ENCODE results near the gene DAAM1. TPM values are rescaled to one million over a fixed set of nuclear protein-coding genes. Genes with fewer than 3 reads are reported as not detected.
A peak's percentile ranks its signal among the peaks of the same experiment; 100 is the strongest.

DAAM1 gene
- 16.0 TPM for polyA plus RNA-seq (2013)

GRCh38 chr14:59188461-59189090, at the start of gene DAAM1:
Gene DAAM1 (plus strand): TSS chr14:59188667. CDS start chr14:59263478, 74,811 bp downstream.
- peak; percentile 98 to 99 (median 99) for DNase-seq
- no peaks in the 10 kb centered on the region for H3K36me3 ChIP-seq (ENCODE audit: control insufficient read depth in 4 of 4, insufficient read depth in 4 of 4, low read length in 3 of 4)
- peaks cover 16 to 27% (median 21%) of the 10 kb centered on the region in 4 experiments for H3K4me1 ChIP-seq (ENCODE audit: control extremely low read depth in 1 of 4, control insufficient read depth in 4 of 4, insufficient read depth in 4 of 4, low read length in 3 of 4)
- peaks cover 2 to 10% (median 4%) of the 10 kb centered on the region in 5 experiments for H3K27me3 ChIP-seq (replicated peaks in 2 of 5; ENCODE audit: control insufficient read depth in 4 of 5, insufficient read depth in 5 of 5, low read length in 4 of 5)
- ChIA-PET POLR2A (interaction anchor here (0.6 to 0.8 kb wide), 2 partner anchors 54 to 358 kb away, joined by 3 to 4 read pairs; no protein-coding TSS in a partner anchor), CTCF (interaction anchor here (1.0 to 2.3 kb wide), 6 partner anchors 12 to 233 kb away, joined by 3 to 7 read pairs (median 4); no protein-coding TSS in a partner anchor)
- peak within 1 kb of the TSS; percentile 87 to 92 for H3K27ac ChIP-seq (ENCODE audit: insufficient read depth in 1 of 2, low read depth in 1 of 2, low read length in 2 of 2, poor library complexity in 1 of 2, severe bottlenecking in 2 of 2)
- WGBS (ENCODE audit: insufficient coverage): 0% methylated on average over 38 of the region's 44 CpGs
- no peaks in the 10 kb centered on the region for H3K9me3 ChIP-seq (ENCODE audit: control extremely low read depth in 1 of 5, control insufficient read depth in 4 of 5, insufficient read depth in 2 of 5, low read depth in 1 of 5, low read length in 4 of 5)
- peak within 1 kb of the TSS; percentile 73 to 95 (median 91) for H3K4me3 ChIP-seq (ENCODE audit: control insufficient read depth in 1 of 7, extremely low read depth in 1 of 7, insufficient read depth in 4 of 7, low read depth in 2 of 7, low read length in 6 of 7)

DNA sequence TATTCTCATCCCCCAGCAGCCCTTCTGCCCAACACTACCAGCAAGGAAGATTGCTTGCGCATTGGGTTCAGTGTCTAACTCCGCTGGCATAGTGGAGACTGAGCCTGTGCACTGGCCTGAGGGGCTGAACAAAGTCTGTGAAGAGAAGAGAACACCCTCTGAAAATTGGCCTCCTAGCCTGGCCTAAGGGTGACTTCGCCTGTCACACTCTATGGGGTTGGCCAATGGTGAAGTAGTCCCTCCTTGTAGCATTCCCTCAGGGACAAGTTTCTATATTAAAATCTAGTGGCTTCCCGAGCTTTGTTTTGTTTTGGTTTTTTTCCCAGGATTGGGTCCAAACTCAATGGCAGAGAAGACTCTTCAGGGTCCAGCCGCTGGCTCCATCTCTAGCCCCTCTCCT, 49.1 kb upstream of the DAAM1 start:
- DNase-seq: no peak
- WGBS (ENCODE audit: insufficient coverage): 100% methylated on average over 5 of the region's 5 CpGs
- Histone ChIP-seq H3K4me1 (ENCODE audit: control extremely low read depth in 1 of 4, control insufficient read depth in 4 of 4, insufficient read depth in 4 of 4, low read length in 3 of 4) (no peaks in the 10 kb centered on the region), H3K4me3 (ENCODE audit: control insufficient read depth in 1 of 7, extremely low read depth in 1 of 7, insufficient read depth in 4 of 7, low read depth in 2 of 7, low read length in 6 of 7) (no peak overlapping the region), H3K27ac (ENCODE audit: insufficient read depth in 1 of 2, low read depth in 1 of 2, low read length in 2 of 2, poor library complexity in 1 of 2, severe bottlenecking in 2 of 2) (no peak overlapping the region), H3K9me3 (ENCODE audit: control extremely low read depth in 1 of 5, control insufficient read depth in 4 of 5, insufficient read depth in 2 of 5, low read depth in 1 of 5, low read length in 4 of 5) (no peaks in the 10 kb centered on the region), H3K27me3 (replicated peaks in 2 of 5; ENCODE audit: control insufficient read depth in 4 of 5, insufficient read depth in 5 of 5, low read length in 4 of 5) (no peaks in the 10 kb centered on the region), H3K36me3 (ENCODE audit: control insufficient read depth in 4 of 4, insufficient read depth in 4 of 4, low read length in 3 of 4) (no peaks in the 10 kb centered on the region)
- ChIA-PET CTCF (interaction anchor here (1.0 to 1.6 kb wide), 3 partner anchors 9 to 13 kb away, joined by 3 to 6 read pairs (median 3); no protein-coding TSS in a partner anchor), POLR2A (no interaction called here)

DNA sequence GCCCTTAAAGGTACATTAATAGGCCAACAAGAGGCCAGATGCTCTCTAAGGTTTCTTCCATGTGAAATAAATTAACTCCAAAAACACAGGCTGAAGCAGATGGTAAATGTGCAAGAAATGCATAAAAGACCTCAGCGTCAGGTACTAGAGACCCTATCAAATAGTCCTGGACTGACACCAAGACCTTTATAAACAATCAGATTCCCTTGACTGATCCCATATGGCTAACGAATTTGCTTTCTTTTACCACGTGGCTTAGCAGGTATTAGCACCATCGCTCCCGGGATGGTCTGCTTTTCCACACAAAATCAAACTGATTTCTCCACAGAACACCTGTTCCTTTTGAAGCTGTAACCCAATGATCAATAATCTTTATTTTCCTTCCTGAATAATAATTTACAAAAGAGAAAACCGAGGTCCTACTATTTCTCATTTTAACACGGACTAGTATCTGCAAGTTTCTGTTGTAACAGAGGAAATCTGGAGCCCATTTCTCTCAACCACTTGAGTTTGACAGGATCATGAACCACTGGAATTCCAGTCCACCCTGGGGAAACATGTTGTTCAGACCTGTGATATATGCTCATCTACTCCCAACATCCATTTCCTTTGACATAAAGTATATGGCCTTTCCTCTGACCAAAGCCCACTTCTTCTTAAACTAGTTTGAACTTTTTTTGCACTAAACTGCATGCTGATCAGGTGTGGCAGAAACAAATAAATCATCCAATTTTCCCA, 48.2 kb upstream of the DAAM1 start:
- no peaks in the 10 kb centered on the region for H3K4me1 ChIP-seq (ENCODE audit: control extremely low read depth in 1 of 4, control insufficient read depth in 4 of 4, insufficient read depth in 4 of 4, low read length in 3 of 4)
- CTCF ChIA-PET: interaction anchor here (1.0 to 1.6 kb wide), 3 partner anchors 10 to 14 kb away, joined by 3 to 6 read pairs (median 3); no protein-coding TSS in a partner anchor
- H3K27me3 ChIP-seq (replicated peaks in 2 of 5; ENCODE audit: control insufficient read depth in 4 of 5, insufficient read depth in 5 of 5, low read length in 4 of 5): no peaks in the 10 kb centered on the region
- H3K9me3 ChIP-seq (ENCODE audit: control extremely low read depth in 1 of 5, control insufficient read depth in 4 of 5, insufficient read depth in 2 of 5, low read depth in 1 of 5, low read length in 4 of 5): no peaks in the 10 kb centered on the region
- H3K4me3 ChIP-seq (ENCODE audit: control insufficient read depth in 1 of 7, extremely low read depth in 1 of 7, insufficient read depth in 4 of 7, low read depth in 2 of 7, low read length in 6 of 7): no peak overlapping the region
- H3K36me3 ChIP-seq (ENCODE audit: control insufficient read depth in 4 of 4, insufficient read depth in 4 of 4, low read length in 3 of 4): no peaks in the 10 kb centered on the region
- POLR2A ChIA-PET: no interaction called here
- DNase-seq: no peak
- no peak overlapping the region for H3K27ac ChIP-seq (ENCODE audit: insufficient read depth in 1 of 2, low read depth in 1 of 2, low read length in 2 of 2, poor library complexity in 1 of 2, severe bottlenecking in 2 of 2)
- WGBS (ENCODE audit: insufficient coverage): 100% methylated on average over 5 of the region's 7 CpGs

- ChIA-PET CTCF (no interaction called here), POLR2A (no interaction called here)
- no peaks in the 10 kb centered on the region for H3K4me1 ChIP-seq (ENCODE audit: control extremely low read depth in 1 of 4, control insufficient read depth in 4 of 4, insufficient read depth in 4 of 4, low read length in 3 of 4)
- H3K27ac ChIP-seq (ENCODE audit: insufficient read depth in 1 of 2, low read depth in 1 of 2, low read length in 2 of 2, poor library complexity in 1 of 2, severe bottlenecking in 2 of 2): no peak overlapping the region
- no peaks in the 10 kb centered on the region for H3K27me3 ChIP-seq (replicated peaks in 2 of 5; ENCODE audit: control insufficient read depth in 4 of 5, insufficient read depth in 5 of 5, low read length in 4 of 5)
- 17% methylated on average over 1 of the region's 2 CpGs for WGBS (ENCODE audit: insufficient coverage)
- DNase-seq: no peak
- no peaks in the 10 kb centered on the region for H3K9me3 ChIP-seq (ENCODE audit: control extremely low read depth in 1 of 5, control insufficient read depth in 4 of 5, insufficient read depth in 2 of 5, low read depth in 1 of 5, low read length in 4 of 5)
- H3K4me3 ChIP-seq (ENCODE audit: control insufficient read depth in 1 of 7, extremely low read depth in 1 of 7, insufficient read depth in 4 of 7, low read depth in 2 of 7, low read length in 6 of 7): no peak overlapping the region
- no peaks in the 10 kb centered on the region for H3K36me3 ChIP-seq (ENCODE audit: control insufficient read depth in 4 of 4, insufficient read depth in 4 of 4, low read length in 3 of 4)
Measured at GRCh38 chr14:59146484-59146883, 42.0 kb upstream of the DAAM1 start.

DNA sequence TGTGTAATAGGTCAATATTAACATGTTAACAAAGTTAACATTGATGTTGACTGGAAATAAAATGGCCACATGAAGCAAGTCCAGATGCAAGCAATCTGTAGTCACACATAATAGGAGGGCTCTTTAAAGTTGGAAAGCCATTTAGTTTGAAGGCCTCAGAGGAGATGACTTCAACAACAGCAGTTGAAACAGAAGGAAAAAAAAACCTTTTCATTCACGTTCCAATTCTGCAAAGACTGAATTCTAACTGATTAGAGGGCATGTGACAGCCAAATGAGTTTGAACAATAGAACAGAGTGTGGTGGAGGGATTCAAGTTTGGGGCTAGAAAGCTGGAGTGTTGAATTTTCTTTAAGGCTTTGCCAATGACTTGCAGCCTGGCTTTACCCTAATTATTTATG, 41.5 kb upstream of the DAAM1 start:
- H3K9me3 ChIP-seq (ENCODE audit: control extremely low read depth in 1 of 5, control insufficient read depth in 4 of 5, insufficient read depth in 2 of 5, low read depth in 1 of 5, low read length in 4 of 5): no peaks in the 10 kb centered on the region
- 100% methylated on average over 1 of the region's 1 CpG for WGBS (ENCODE audit: insufficient coverage)
- no peak overlapping the region for H3K27ac ChIP-seq (ENCODE audit: insufficient read depth in 1 of 2, low read depth in 1 of 2, low read length in 2 of 2, poor library complexity in 1 of 2, severe bottlenecking in 2 of 2)
- POLR2A ChIA-PET: no interaction called here
- H3K27me3 ChIP-seq (replicated peaks in 2 of 5; ENCODE audit: control insufficient read depth in 4 of 5, insufficient read depth in 5 of 5, low read length in 4 of 5): no peaks in the 10 kb centered on the region
- H3K4me1 ChIP-seq (ENCODE audit: control extremely low read depth in 1 of 4, control insufficient read depth in 4 of 4, insufficient read depth in 4 of 4, low read length in 3 of 4): no peaks in the 10 kb centered on the region
- no peak for DNase-seq
- no peaks in the 10 kb centered on the region for H3K36me3 ChIP-seq (ENCODE audit: control insufficient read depth in 4 of 4, insufficient read depth in 4 of 4, low read length in 3 of 4)
- no peak overlapping the region for H3K4me3 ChIP-seq (ENCODE audit: control insufficient read depth in 1 of 7, extremely low read depth in 1 of 7, insufficient read depth in 4 of 7, low read depth in 2 of 7, low read length in 6 of 7)
- CTCF ChIA-PET: no interaction called here

- Histone ChIP-seq H3K4me1 (ENCODE audit: control extremely low read depth in 1 of 4, control insufficient read depth in 4 of 4, insufficient read depth in 4 of 4, low read length in 3 of 4) (no peaks in the 10 kb centered on the region), H3K4me3 (ENCODE audit: control insufficient read depth in 1 of 7, extremely low read depth in 1 of 7, insufficient read depth in 4 of 7, low read depth in 2 of 7, low read length in 6 of 7) (no peak overlapping the region), H3K27ac (ENCODE audit: insufficient read depth in 1 of 2, low read depth in 1 of 2, low read length in 2 of 2, poor library complexity in 1 of 2, severe bottlenecking in 2 of 2) (no peak overlapping the region), H3K9me3 (ENCODE audit: control extremely low read depth in 1 of 5, control insufficient read depth in 4 of 5, insufficient read depth in 2 of 5, low read depth in 1 of 5, low read length in 4 of 5) (no peaks in the 10 kb centered on the region), H3K36me3 (ENCODE audit: control insufficient read depth in 4 of 4, insufficient read depth in 4 of 4, low read length in 3 of 4) (no peaks in the 10 kb centered on the region), H3K27me3 (replicated peaks in 2 of 5; ENCODE audit: control insufficient read depth in 4 of 5, insufficient read depth in 5 of 5, low read length in 4 of 5) (no peaks in the 10 kb centered on the region)
- WGBS (ENCODE audit: insufficient coverage): 92% methylated on average over 2 of the region's 4 CpGs
- POLR2A ChIA-PET: interaction anchor here (0.6 kb wide), 1 partner anchor 42 kb away, joined by 4 read pairs; no protein-coding TSS in a partner anchor
- CTCF ChIA-PET: no interaction called here
- no peak for DNase-seq
Measured at GRCh38 chr14:59148334-59148900, 40.0 kb upstream of the DAAM1 start.

DNA sequence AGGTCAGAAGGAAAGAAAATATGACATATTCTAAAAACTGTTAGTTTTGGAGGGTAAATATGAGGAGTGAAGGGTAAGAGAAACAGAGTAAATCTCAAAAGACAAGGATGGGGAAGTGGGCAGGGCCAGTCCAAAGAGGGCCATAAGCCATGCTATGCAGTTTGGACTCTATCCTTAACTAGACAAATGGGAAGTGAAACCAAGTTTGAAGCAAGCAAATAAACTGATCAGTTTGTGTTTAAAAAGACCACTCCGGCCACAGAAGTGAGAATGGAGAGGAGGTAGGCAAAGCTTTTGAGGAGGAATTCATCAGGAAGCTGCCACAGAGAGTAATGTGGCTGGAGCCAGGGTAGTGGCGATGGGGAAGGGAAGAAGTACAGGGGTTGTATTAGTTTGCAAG, 37.5 kb upstream of the DAAM1 start:
- Histone ChIP-seq H3K9me3 (ENCODE audit: control extremely low read depth in 1 of 5, control insufficient read depth in 4 of 5, insufficient read depth in 2 of 5, low read depth in 1 of 5, low read length in 4 of 5) (no peaks in the 10 kb centered on the region), H3K4me3 (ENCODE audit: control insufficient read depth in 1 of 7, extremely low read depth in 1 of 7, insufficient read depth in 4 of 7, low read depth in 2 of 7, low read length in 6 of 7) (no peak overlapping the region), H3K27me3 (replicated peaks in 2 of 5; ENCODE audit: control insufficient read depth in 4 of 5, insufficient read depth in 5 of 5, low read length in 4 of 5) (no peaks in the 10 kb centered on the region), H3K36me3 (ENCODE audit: control insufficient read depth in 4 of 4, insufficient read depth in 4 of 4, low read length in 3 of 4) (no peaks in the 10 kb centered on the region), H3K27ac (ENCODE audit: insufficient read depth in 1 of 2, low read depth in 1 of 2, low read length in 2 of 2, poor library complexity in 1 of 2, severe bottlenecking in 2 of 2) (no peak overlapping the region), H3K4me1 (ENCODE audit: control extremely low read depth in 1 of 4, control insufficient read depth in 4 of 4, insufficient read depth in 4 of 4, low read length in 3 of 4) (no peaks in the 10 kb centered on the region)
- POLR2A ChIA-PET: no interaction called here
- 86% methylated on average over 2 of the region's 2 CpGs for WGBS (ENCODE audit: insufficient coverage)
- CTCF ChIA-PET: interaction anchor here (1.2 kb wide), 1 partner anchor 22 kb away, joined by 3 read pairs; no protein-coding TSS in a partner anchor
- DNase-seq: no peak

Measured in common myeloid progenitor, CD34-positive (primary cell).